Measurements from ENCODE around the gene UTP4.
A peak's percentile ranks its signal among the peaks of the same experiment; 100 is the strongest.
"Not testable (repeated sequence)": the region's sequence is repeated elsewhere in the genome, so short reads cannot be mapped to it uniquely, and the experiment has no call there.

UTP4 gene

DNA sequence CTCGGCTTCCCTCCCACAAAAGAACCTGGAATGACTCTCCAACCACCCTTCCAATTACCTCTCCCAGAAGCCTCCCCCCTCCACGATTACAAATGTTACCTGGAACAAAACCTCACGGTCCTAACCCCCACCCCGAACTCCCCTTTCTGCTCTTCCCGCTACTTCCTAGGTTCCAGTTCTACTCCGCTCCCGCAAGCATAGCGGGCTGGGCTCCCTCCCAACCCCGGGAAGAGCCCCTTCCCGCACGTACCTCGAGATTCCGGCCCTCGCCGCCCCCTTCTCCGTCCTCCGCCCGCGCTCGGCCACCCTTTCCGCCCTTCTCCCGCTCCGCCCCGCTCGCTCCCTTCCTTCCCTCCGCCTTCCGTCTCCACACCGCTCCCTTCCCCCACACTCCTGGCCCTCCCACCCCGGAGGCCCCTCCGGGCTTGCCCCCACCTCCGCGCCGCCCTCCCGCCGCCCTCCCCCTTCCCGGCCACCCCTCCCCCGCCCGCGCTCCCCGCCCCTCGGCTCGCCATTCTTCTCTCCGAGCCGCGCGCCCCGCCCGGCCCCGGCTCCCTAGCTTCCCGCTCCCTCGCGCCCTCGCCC, 518 bp upstream of the UTP4 start:
- peak; percentile 62 for DNase-seq

DNA sequence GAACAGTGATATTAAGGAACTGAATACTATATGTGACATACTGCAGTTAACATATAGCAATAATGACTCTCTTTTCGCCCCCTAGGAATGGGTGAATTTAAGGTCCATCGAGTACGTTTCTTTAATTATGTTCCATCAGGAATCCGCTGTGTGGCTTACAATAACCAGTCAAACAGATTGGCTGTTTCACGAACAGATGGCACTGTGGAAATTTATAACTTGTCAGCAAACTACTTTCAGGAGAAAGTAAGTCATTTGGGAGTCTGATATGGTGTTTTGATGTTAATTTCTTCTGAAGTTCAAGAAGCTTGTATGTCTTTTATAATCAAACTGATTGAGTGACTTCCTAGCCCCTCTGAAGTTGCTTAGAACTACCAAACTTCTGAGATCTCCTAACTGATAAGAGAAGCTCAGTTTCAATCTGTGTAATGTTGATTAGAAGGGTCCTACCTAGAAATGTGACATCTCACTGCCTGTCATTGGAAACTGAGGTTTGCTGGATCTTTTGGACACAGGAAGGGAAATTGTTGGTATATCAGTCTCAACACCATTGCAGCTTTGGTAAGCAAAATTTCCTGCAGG, 1.0 kb downstream of the UTP4 start:
- DNase-seq, result no peak

- no peak for DNase-seq
Measured at GRCh38 chr16:69138608-69139007, 6.2 kb downstream of the UTP4 start.

DNA sequence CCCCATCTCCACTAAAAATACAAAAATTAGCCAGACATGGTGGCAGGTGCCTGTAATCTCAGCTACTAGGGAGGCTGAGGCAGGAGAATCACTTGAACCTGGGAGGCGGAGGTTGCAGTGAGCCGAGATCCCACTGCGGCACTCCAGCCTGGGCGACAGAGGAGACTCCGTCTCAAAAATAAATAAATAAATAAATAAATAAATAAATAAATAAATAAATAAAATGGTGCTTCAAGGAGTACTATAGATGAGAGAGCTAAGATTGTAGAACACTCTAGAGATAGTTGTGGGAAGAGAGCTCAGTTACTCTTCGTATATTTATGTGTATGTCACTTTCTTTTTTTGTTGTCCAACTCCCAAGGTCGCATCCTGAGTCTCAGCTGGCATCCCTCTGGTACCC, 7.0 kb downstream of the UTP4 start:
- not testable (repeated sequence) for DNase-seq

GRCh38 chr16:69141014-69141413, 8.6 kb downstream of the UTP4 start:
- no peak for DNase-seq

GRCh38 chr16:69141936-69142335, 9.5 kb downstream of the UTP4 start:
- DNase-seq, result no peak

DNA sequence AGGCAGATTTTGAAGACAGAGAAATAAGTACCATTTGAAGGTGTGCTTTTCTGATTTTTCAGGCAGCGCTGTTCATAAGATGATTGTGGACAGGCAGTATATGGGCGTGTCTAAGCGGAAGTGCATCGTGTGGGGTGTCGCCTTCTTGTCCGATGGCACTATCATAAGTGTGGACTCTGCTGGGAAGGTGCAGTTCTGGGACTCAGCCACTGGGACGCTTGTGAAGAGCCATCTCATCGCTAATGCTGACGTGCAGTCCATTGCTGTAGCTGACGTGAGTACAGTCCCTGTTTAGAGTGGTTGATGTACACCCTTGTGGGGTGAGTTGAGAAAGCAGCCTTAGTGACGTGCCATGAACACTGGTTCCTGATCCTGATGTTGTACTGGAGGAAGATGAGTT, 10.7 kb downstream of the UTP4 start:
- no peak for DNase-seq

DNA sequence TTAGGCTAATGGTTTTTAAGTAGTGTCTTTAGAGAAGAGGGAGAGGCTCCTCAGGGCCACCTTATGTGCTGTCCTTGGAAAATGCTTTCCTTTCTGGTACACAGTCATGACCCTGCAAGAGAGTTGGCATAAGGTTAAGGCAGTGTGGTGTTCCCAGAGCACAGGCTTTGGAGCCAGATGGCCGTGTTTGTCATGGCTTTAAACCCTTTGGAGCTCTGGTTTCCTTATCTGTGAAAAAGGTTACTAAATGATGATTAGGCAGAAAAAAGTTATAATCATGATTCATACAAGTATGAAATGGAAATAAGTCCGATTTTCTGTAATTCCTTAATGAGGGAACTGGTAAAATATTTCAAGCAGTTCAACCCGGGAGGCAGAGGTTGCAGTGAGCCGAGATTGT, 13.2 kb downstream of the UTP4 start:
- no peak for DNase-seq

GRCh38 chr16:69149621-69150020, 17.2 kb downstream of the UTP4 start:
- DNase-seq, result not testable (repeated sequence)

GRCh38 chr16:69150146-69150865, 17.9 kb downstream of the UTP4 start:
- peak; percentile 11 for DNase-seq

DNA sequence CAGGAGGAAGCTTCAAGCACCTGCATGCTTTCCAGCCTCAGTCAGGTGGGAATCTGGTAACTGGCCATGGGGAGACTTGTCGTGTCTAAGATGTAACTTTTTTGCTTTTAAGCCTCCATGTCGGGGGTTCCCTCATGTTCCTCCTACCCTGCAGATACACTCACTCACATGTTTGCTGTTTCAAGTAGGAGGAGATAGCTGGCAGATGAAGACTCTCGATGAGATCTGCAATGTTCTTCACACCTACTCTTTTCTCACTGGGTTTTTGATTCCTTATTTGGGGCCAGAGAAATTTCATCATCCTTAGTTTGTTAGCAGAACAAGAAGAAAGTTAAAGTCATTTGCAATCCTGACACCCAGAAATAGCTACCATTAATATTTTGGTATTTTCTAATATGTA, 24.7 kb downstream of the UTP4 start:
- DNase-seq, result no peak

DNA sequence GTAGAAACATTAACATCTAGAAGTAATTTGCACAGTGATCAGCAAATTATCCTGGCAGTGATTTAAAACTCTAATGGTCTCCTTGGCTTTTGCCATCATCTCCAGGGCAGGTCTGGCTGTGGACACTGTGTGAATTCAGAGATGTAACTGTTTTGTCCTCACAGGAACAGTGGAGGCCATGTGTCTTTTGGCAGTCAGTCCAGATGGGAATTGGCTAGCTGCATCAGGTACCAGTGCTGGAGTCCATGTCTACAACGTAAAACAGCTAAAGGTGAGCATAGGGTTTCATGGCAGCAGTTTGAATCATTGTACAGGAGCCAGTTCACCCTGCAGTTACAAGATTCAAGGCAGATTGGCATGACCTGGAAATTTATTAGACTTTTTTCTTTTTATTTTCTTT, 27.7 kb downstream of the UTP4 start:
- DNase-seq, result no peak

GRCh38 chr16:69165584-69165983, 33.1 kb downstream of the UTP4 start:
- DNase-seq, result no peak

DNA sequence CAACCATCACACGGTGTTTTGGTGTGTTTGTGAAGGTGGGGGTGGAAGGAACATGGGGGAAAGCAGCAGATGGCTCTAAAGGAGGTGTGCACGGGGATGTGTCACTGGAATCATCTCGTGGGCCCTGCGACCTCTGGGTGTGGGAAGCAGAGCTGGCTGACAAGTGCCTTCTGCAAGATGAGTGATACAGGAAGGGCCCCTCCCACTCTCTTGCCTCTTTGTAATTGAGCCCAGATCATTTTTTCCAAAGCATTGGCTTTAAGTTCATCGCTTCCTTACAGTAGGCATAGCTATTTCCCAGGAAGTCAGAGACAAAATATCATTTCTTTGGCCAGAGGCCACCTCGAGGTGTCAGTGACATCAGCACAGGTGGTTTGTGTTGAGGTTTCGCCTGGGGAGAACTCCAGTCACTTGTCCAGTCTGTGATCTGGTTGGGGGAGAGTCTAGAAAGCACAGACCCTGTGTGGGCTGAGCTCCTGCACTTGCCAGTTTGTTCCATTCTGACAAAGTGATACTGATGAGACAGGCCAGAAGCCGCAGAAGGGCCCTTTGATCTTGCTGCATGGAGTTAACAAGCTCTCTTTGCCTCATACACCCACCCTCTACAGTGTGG, 33.9 kb downstream of the UTP4 start:
- DNase-seq, result no peak

DNA sequence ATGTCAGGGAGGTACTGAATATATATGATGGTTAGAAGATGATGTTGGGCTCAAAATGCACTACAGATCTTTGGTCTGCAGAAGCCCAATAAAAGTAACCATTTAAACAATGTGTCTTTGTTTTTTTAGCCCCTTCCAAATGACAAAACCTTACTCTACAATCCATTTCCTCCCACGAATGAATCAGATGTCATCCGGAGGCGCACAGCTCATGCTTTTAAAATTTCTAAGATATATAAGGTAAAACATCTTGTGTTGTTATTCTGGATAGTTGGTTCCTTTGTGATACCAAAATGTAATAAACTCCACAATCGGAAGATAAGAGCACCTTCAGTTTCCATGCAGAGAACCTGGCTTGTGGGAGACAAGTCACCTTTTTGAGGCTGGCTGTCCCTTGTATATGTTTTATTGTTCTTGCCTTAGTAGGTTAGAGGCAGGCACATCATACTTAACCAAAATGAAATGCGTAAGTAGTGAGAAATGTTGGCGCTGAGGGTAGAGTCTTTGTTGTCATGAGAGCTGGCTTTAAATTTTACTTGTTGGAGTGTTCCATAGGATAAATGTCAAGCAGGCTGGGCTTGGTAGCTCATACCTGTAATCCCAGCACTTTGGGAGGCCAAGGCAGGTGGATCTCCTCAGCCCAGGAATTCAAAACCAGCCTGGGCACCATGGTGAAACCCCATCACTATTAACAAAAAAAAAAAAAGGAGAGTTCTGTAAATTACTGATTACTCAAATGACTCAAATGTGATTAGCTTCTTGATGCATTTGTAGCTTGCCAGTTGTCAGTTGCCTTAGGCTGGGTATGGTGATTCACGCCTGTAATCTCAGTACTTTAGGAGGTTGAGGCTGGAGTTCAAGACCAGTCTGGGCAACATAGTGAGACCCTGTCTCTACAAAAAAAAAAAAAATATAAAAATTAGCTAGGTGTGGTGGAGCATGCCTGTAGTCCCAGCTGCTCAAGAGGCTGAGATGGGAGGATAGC, 34.8 kb downstream of the UTP4 start:
- no peak for DNase-seq

- no peak for DNase-seq
Measured at GRCh38 chr16:69169051-69169450, 36.6 kb downstream of the UTP4 start.

DNA sequence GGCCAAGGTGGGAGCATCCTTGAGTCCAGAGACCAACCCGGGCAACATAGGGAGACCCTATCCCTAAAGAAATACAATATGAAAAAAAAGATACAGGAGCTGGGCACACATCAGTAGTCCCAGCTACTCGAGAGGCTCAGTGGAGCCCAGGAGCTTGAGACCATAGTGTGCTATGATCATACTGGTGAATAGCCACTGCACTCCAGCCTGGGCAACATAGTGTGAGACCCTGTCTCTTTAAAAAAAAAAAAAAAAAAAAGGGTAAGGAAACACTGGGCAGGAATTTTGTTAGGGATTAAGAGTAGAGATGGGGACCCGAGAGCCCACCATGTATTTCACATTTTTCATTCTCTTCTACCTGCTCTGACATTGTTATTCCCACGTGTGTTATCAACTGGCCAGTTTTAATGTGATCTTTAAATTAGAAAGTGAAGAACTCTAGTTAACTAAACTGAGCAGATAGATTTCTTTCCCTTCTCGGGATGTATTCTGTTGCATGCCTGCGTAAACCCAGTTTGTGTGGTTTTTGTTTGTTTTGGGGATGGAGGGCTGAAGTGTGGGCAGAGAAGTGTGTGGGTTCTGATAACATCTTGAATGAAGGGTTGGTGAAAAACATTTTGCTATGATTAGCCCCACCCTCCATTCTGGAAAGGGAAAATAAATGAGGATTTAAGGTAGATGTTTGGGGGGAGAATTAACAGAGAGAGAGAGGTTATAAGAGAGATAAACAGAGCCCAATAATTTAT, 37.3 kb downstream of the UTP4 start:
- no peak for DNase-seq

DNA sequence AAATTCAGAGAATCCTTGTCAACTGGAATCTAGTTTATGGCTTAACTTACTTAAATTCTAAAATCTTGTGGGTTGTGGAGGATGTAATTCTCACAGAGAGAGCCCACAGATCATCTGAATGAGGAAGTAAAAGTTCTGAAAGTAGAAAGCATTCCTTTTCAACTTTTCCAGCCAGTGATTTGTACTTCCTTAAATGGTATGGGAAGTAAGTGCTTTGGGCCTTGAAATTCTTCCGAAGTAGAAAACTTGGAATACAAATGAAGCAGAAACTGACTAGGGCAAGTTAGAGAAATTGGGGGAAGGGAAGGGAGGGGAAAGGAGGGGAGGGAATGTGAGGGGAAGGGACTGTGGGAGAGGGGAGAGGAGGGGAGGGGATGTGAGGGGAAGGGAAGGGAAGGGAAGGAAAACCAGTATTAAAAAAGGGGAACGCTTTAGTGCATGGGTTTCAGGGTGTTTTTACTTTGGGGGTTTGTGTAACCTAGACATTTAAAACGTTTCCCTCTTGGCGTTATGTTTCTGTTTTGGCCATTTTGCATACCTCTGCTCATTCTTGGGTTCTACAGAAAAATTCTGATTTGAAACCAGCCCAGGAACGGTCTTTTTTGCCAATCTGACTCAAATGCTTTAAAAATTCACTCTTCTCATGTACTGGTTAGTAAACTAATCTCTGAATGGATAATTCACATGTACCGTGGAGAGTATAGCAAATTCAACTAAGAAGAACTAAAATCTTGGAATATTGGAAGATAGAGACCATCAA, 39.1 kb downstream of the UTP4 start:
- no peak for DNase-seq

GRCh38 chr16:69176033-69176800, 43.8 kb downstream of the UTP4 start:
- DNase-seq, result no peak

- DNase-seq, result no peak
Measured at GRCh38 chr16:69179328-69180010, 47.0 kb downstream of the UTP4 start.

Data from effector CD8-positive, alpha-beta T cell (primary cell).